ENCODE measurements around the gene RPS3. TPM values are rescaled to one million over a fixed set of nuclear protein-coding genes. Genes with fewer than 3 reads are reported as not detected.

RPS3 gene
- total RNA-seq, 1 experiment from 2014 or later = 4,109 TPM

DNA sequence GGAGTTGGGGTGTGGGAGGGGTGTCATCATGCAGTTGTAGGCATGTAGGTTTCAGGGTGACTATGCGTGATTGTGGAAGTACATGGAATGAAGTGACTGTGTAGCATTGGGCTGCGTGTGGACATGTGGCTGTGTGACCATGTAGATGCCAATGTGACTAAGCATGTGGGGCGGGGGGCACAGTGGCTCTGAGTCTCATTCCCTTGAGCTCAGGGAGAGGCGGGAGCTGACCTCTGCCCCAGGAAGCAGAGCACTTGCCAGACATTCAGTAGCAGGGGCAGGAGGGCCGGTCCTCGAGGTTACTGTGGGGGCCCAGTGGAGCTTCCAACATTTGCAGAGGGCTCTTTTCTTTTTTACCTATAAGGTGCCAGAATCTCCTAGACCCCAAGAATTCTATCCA is 34.1 kb downstream of the RPS3 start:
- TF ChIP-seq ELF1 (IDR thresholded peaks at IDR 0.05; ENCODE audit: borderline replicate concordance, low read depth) (no peak), RAD21 (IDR thresholded peaks at IDR 0.05; ENCODE audit: low read depth) (no peak), POLR2A (IDR thresholded peaks at IDR 0.05; ENCODE audit: borderline replicate concordance, extremely low read depth, insufficient read depth, insufficient read length) (no peak), SIN3A (IDR thresholded peaks at IDR 0.05; ENCODE audit: low read depth) (no peak), POLR2AphosphoS5 (IDR thresholded peaks at IDR 0.05; ENCODE audit: low read depth, low read length) (no peak), JUND (IDR thresholded peaks at IDR 0.05) (no peak), EGR1 (IDR thresholded peaks at IDR 0.05; ENCODE audit: low read depth) (no peak), EZH2phosphoT487 (IDR thresholded peaks at IDR 0.05; ENCODE audit: borderline replicate concordance) (no peak), ZNF274 (IDR thresholded peaks at IDR 0.05; ENCODE audit: low read depth, low read length) (no peak), SP1 (IDR thresholded peaks at IDR 0.05; ENCODE audit: low read depth) (no peak), TCF7L2 (IDR thresholded peaks at IDR 0.05; ENCODE audit: borderline replicate concordance, extremely low read depth, insufficient read depth, insufficient read length) (no peak), FOSL1 (IDR thresholded peaks at IDR 0.05; ENCODE audit: low read depth) (no peak), YY1 (IDR thresholded peaks at IDR 0.05; ENCODE audit: extremely low read depth, insufficient replicate concordance, low read depth, low read length) (no peak), CEBPB (IDR thresholded peaks at IDR 0.05; ENCODE audit: low read depth) (no peak), SRF (IDR thresholded peaks at IDR 0.05; ENCODE audit: low read depth) (no peak)
- TF ChIP-seq, protein P1, sequence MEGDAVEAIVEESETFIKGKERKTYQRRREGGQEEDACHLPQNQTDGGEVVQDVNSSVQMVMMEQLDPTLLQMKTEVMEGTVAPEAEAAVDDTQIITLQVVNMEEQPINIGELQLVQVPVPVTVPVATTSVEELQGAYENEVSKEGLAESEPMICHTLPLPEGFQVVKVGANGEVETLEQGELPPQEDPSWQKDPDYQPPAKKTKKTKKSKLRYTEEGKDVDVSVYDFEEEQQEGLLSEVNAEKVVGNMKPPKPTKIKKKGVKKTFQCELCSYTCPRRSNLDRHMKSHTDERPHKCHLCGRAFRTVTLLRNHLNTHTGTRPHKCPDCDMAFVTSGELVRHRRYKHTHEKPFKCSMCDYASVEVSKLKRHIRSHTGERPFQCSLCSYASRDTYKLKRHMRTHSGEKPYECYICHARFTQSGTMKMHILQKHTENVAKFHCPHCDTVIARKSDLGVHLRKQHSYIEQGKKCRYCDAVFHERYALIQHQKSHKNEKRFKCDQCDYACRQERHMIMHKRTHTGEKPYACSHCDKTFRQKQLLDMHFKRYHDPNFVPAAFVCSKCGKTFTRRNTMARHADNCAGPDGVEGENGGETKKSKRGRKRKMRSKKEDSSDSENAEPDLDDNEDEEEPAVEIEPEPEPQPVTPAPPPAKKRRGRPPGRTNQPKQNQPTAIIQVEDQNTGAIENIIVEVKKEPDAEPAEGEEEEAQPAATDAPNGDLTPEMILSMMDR (IDR thresholded peaks at IDR 0.05 in 2 of 3, conservative IDR thresholded peaks at IDR 0.05 in 1 of 3; ENCODE audit: borderline replicate concordance in 1 of 3, insufficient read depth in 1 of 3, low read depth in 2 of 3, low read length in 2 of 3) = no peak
- TF ChIP-seq, protein P2, sequence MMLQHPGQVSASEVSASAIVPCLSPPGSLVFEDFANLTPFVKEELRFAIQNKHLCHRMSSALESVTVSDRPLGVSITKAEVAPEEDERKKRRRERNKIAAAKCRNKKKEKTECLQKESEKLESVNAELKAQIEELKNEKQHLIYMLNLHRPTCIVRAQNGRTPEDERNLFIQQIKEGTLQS (IDR thresholded peaks at IDR 0.05) = no peak
- intact Hi-C loops (cut with micrococcal nuclease) = no loop called here
- BruUV-seq (replicated peaks) = no TSS peak
- DNase-seq (ENCODE audit: low read depth, low spot score) (no peak), ATAC-seq (no peak)
- no peaks in the 10 kb centered on the region for H4K20me1 ChIP-seq (ENCODE audit: insufficient read depth)
- H3K9ac ChIP-seq (ENCODE audit: low read length) = no peak overlapping the region
- no peaks in the 10 kb centered on the region for H3K79me2 ChIP-seq (ENCODE audit: insufficient read depth, low read length)
- H3K36me3 ChIP-seq (ENCODE audit: control insufficient read depth in 1 of 2, insufficient read depth in 2 of 2, low read length in 2 of 2) = no peaks in the 10 kb centered on the region
- H3K27ac ChIP-seq (ENCODE audit: low read depth, low read length) = no peak overlapping the region
- H3K9me2 ChIP-seq (ENCODE audit: insufficient read depth) = no peaks in the 10 kb centered on the region
- no peaks in the 10 kb centered on the region for H3K27me3 ChIP-seq (ENCODE audit: insufficient read depth, low read length)
- H2AFZ ChIP-seq (ENCODE audit: low read depth, low read length, poor library complexity, severe bottlenecking) = no peak overlapping the region
- POLR2A ChIA-PET = no interaction called here
- no peaks in the 10 kb centered on the region for H3K9me3 ChIP-seq (ENCODE audit: control insufficient read depth in 1 of 2, insufficient read depth in 1 of 2, low read depth in 1 of 2, low read length in 2 of 2)
- peaks cover 0 to 24% of the 10 kb centered on the region in 2 experiments; a peak in 2 of 4 replicates for H3K4me1 ChIP-seq (ENCODE audit: control insufficient read depth in 1 of 2, insufficient read depth in 2 of 2, low read length in 2 of 2)
- H3K4me3 ChIP-seq (replicated peaks in 1 of 2; ENCODE audit: low read depth in 1 of 2, low read length in 2 of 2) = no peak overlapping the region
- CTCF ChIA-PET = no interaction called here
- RAD21 ChIA-PET (ENCODE audit: low non-redundant PET in 1 of 2, low total read pairs in 2 of 2, uncharacterized antibody in 2 of 2, unreplicated experiment in 2 of 2) = no interaction called here
- H3K4me2 ChIP-seq (ENCODE audit: low read length) = no peak overlapping the region
